Keratinocyte (primary cell): ENCODE measurements around the gene AZIN2. TPM values are rescaled to one million over a fixed set of nuclear protein-coding genes. Genes with fewer than 3 reads are reported as not detected.

Source experiments
- DNase-seq: peaks from one replicate; pipeline ENCODE4 v3.0.0-alpha.2; 2011; ENCODE audit warnings: low read depth, missing footprints, low spot score
- FAIRE-seq: peaks from 2 replicates; lab custom pipeline; 2011; peaks lifted over from hg19 to GRCh38; lab: Jason Lieb, UNC
- H2AFZ ChIP-seq: 2 replicates; pipeline ENCODE4 v1.6.0; 2012; ENCODE audit warnings: low read length, control low read depth, inconsistent platforms; ENCODE audit not compliant: control insufficient read depth
- H3K27ac ChIP-seq: 2 replicates; pipeline ENCODE4 v1.5.1; 2011; ENCODE audit warnings: low read length; ENCODE audit not compliant: control insufficient read depth, insufficient read depth
- H3K27me3 ChIP-seq: 3 replicates; pipeline ENCODE4 v1.6.0; 2011; ENCODE audit warnings: low read length; ENCODE audit not compliant: control insufficient read depth, insufficient read depth; ENCODE audit errors: extremely low read depth
- H3K36me3 ChIP-seq, 2 experiments: 2 replicates in 1 of 2; 3 replicates in 1 of 2; pipeline ENCODE4 v1.5.1; 2011; ENCODE audit warnings: low read length in 2 of 2, mild to moderate bottlenecking in 1 of 2; ENCODE audit not compliant: control insufficient read depth in 2 of 2, insufficient read depth in 2 of 2; ENCODE audit errors: extremely low read depth in 1 of 2
- H3K4me1 ChIP-seq: 3 replicates; pipeline ENCODE4 v1.5.1; 2011; ENCODE audit warnings: low read length; ENCODE audit not compliant: control insufficient read depth, insufficient read depth; ENCODE audit errors: extremely low read depth
- H3K4me2 ChIP-seq: 3 replicates; pipeline ENCODE4 v1.6.0; 2011; ENCODE audit warnings: low read depth, low read length; ENCODE audit not compliant: control insufficient read depth, insufficient read depth; ENCODE audit errors: extremely low read depth
- H3K4me3 ChIP-seq, 3 experiments: fragments of 200-600 bp in 1 of 3; sonication (generic) in 1 of 3; 2 replicates in 2 of 3; 3 replicates in 1 of 3; pipeline ENCODE4 v1.5.1; 2011 to 2016; ENCODE audit warnings: low read length in 3 of 3, mild to moderate bottlenecking in 3 of 3, control low read depth in 2 of 3, inconsistent platforms in 1 of 3, low read depth in 1 of 3, mixed read lengths in 1 of 3, mixed run types in 1 of 3, moderate library complexity in 1 of 3; ENCODE audit not compliant: control insufficient read depth in 2 of 3, insufficient read depth in 2 of 3; ENCODE audit errors: extremely low read depth in 1 of 3
- H3K79me2 ChIP-seq: 2 replicates; pipeline ENCODE4 v1.6.0; 2012; ENCODE audit warnings: low read length; ENCODE audit not compliant: control insufficient read depth, insufficient read depth
- H3K9ac ChIP-seq: 3 replicates; pipeline ENCODE4 v1.6.0; 2011; ENCODE audit warnings: low read length; ENCODE audit not compliant: control insufficient read depth, insufficient read depth; ENCODE audit errors: extremely low read depth
- H3K9me1 ChIP-seq: 3 replicates; pipeline ENCODE4 v1.6.0; 2011; ENCODE audit warnings: low read length; ENCODE audit not compliant: control insufficient read depth, insufficient read depth; ENCODE audit errors: extremely low read depth
- H3K9me3 ChIP-seq: 2 replicates; pipeline ENCODE4 v1.5.1; 2012; ENCODE audit warnings: low read depth, low read length; ENCODE audit not compliant: control insufficient read depth
- H4K20me1 ChIP-seq: 3 replicates; pipeline ENCODE4 v1.6.0; 2011; ENCODE audit warnings: low read length; ENCODE audit not compliant: control insufficient read depth, insufficient read depth; ENCODE audit errors: extremely low read depth
- EZH2 ChIP-seq: IDR thresholded peaks from one replicate; pipeline ENCODE4 v1.6.1; 2012; ENCODE audit warnings: inconsistent platforms, mild to moderate bottlenecking, low read length, moderate library complexity
- dilution Hi-C: fragments of 300-500 bp; cut with MboI; formaldehyde crosslinking; loops from one replicate; pipeline ENCODE4 v1.7.0; 2020; ENCODE audit warnings: low sequenced_read_pairs; ENCODE audit not compliant: extremely low pct_ligation_motif_present
- polyA plus RNA-seq, 5 experiments: library from polyadenylated mRNA; depleted of rRNA in 3 of 5; stranded (reverse) in 3 of 5; stranded (forward) in 1 of 5; unstranded in 1 of 5; fragments of >200 nt; gene quantifications; 1 replicate in 1 of 5; 2 replicates in 3 of 5; 3 replicates in 1 of 5; pipeline versions ENCODE4 v1.2.1 to v1.2.3, GENCODE V29; 2011 to 2012; ENCODE audit warnings: missing spikeins in 2 of 5, low read depth in 1 of 5, low replicate concordance in 1 of 5
- TF ChIP-seq, protein P1 (sequence below), 3 experiments: IDR thresholded peaks in 1 of 3; conservative IDR thresholded peaks in 1 of 3; optimal IDR thresholded peaks in 1 of 3; 2 replicates in 2 of 3; 3 replicates in 1 of 3; pipeline versions ENCODE3 to v1.5.1; 2011; ENCODE audit warnings: low read length in 3 of 3, mild to moderate bottlenecking in 3 of 3, moderate library complexity in 2 of 3, control low read depth in 1 of 3, inconsistent platforms in 1 of 3; ENCODE audit not compliant: insufficient read depth in 2 of 3; ENCODE audit errors: extremely low read depth in 1 of 3

The AZIN2 gene
- polyA plus RNA-seq, 1 donor (not counting 4 experiments of a cell fraction or from before 2014, with no cell fraction given): 6.7 TPM

DNA sequence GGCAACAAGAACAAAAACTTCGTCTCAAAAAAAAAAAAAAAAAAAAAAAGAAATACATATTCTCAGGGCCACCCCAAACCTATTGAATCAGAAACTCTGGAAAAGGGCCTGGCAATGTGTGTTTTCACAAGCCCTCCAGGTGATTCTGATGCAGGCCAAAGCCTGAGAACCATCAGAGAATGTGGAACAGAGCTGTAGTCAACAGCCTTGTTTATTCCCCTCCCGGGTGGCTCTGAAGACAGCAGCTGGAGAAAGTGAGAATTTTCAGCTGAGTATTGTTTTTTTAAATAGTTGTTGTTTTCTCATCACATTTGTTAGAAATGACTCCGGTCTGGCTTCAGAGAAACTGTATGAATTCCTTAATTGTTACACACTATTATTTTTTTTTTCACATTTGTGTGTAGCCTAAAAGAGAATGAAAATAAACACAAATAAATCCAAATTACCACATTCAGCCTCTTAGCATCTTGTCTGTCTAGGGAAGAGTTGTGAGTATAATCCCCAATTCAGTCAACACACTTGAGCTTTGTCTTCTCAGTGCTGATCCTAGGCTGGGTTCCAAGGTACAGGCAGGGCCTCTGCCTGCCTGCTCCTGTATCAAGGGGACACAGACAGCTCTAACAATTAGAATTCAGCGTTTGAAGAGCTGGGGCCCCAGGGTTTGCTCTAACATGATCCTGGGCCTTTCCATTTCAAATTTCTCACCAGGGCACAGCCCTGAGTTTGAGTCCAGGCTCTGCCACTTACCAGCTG, 6.6 kb upstream of the AZIN2 start:
- H3K4me1 ChIP-seq: no peaks in the 10 kb centered on the region
- H3K79me2 ChIP-seq: no peaks in the 10 kb centered on the region
- no peaks in the 10 kb centered on the region for H3K36me3 ChIP-seq
- no peak overlapping the region for H2AFZ ChIP-seq
- no peak overlapping the region for H3K4me2 ChIP-seq
- FAIRE-seq: no peak
- no peaks in the 10 kb centered on the region for H3K9me1 ChIP-seq
- dilution Hi-C loops: no loop called here
- H3K27ac ChIP-seq: no peak overlapping the region
- no peaks in the 10 kb centered on the region for H3K9me3 ChIP-seq
- no peak overlapping the region for H3K4me3 ChIP-seq
- TF ChIP-seq, protein P1, sequence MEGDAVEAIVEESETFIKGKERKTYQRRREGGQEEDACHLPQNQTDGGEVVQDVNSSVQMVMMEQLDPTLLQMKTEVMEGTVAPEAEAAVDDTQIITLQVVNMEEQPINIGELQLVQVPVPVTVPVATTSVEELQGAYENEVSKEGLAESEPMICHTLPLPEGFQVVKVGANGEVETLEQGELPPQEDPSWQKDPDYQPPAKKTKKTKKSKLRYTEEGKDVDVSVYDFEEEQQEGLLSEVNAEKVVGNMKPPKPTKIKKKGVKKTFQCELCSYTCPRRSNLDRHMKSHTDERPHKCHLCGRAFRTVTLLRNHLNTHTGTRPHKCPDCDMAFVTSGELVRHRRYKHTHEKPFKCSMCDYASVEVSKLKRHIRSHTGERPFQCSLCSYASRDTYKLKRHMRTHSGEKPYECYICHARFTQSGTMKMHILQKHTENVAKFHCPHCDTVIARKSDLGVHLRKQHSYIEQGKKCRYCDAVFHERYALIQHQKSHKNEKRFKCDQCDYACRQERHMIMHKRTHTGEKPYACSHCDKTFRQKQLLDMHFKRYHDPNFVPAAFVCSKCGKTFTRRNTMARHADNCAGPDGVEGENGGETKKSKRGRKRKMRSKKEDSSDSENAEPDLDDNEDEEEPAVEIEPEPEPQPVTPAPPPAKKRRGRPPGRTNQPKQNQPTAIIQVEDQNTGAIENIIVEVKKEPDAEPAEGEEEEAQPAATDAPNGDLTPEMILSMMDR (optimal IDR thresholded peaks at IDR 0.05 in 1 of 3, IDR thresholded peaks at IDR 0.05 in 1 of 3, conservative IDR thresholded peaks at IDR 0.05 in 1 of 3; ENCODE audit: extremely low read depth in 1 of 3, insufficient read depth in 2 of 3, low read length in 3 of 3): no peak
- TF ChIP-seq EZH2: no peak
- H3K27me3 ChIP-seq: no peaks in the 10 kb centered on the region
- no peak overlapping the region for H3K9ac ChIP-seq
- H4K20me1 ChIP-seq: no peaks in the 10 kb centered on the region
- no peak for DNase-seq

DNA sequence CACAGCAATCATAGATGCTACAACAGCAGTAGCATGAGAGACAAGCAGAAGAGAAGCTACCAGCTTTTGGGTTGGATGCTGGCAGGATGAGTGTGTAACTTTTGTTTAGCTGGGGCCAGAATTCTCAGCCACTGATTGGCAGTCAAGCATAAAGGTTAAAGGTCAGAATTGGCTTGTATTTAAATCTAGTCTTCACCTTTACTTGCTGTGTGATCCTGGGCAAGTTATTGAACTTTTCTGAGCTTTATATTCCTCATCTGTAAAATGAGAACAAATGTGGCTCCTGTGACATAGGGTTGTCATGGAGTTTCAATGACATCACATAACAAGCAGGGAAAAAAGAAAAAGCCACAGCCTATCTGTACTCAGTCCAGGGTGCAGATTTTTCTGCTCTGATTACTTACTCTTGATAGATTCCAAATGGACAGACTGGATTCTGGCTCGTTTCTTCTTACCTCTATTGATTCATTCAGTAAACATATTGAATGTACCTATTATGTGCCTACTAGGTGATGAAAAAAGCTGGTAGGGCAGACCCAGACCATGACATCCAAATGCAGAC, 2.8 kb upstream of the AZIN2 start:
- no peaks in the 10 kb centered on the region for H3K27me3 ChIP-seq
- no peaks in the 10 kb centered on the region for H3K36me3 ChIP-seq
- no peak overlapping the region for H3K4me2 ChIP-seq
- H3K9me3 ChIP-seq: no peaks in the 10 kb centered on the region
- H3K9me1 ChIP-seq: peaks cover 2% of the 10 kb centered on the region
- no peak for TF ChIP-seq EZH2
- TF ChIP-seq, protein P1 (optimal IDR thresholded peaks at IDR 0.05 in 1 of 3, IDR thresholded peaks at IDR 0.05 in 1 of 3, conservative IDR thresholded peaks at IDR 0.05 in 1 of 3; ENCODE audit: extremely low read depth in 1 of 3, insufficient read depth in 2 of 3, low read length in 3 of 3): no peak
- dilution Hi-C loops: no loop called here
- no peak for DNase-seq
- peaks cover 6% of the 10 kb centered on the region for H3K4me1 ChIP-seq
- no peaks in the 10 kb centered on the region for H4K20me1 ChIP-seq
- H3K9ac ChIP-seq: no peak overlapping the region
- no peaks in the 10 kb centered on the region for H3K79me2 ChIP-seq
- no peak overlapping the region for H2AFZ ChIP-seq
- H3K27ac ChIP-seq: no peak overlapping the region
- H3K4me3 ChIP-seq: no peak overlapping the region
- FAIRE-seq: no peak
